AG08396 (cell line): Measurements from ENCODE around the gene DCAF16.
"Not testable (repeated sequence)": the region's sequence is repeated elsewhere in the genome, so short reads cannot be mapped to it uniquely, and the experiment has no call there.

Experiments used
- DNase-seq: peaks from one replicate; pipeline ENCODE4 v3.0.0; 2012; ENCODE audit warnings: low spot score, mixed read lengths

DCAF16 gene

DNA sequence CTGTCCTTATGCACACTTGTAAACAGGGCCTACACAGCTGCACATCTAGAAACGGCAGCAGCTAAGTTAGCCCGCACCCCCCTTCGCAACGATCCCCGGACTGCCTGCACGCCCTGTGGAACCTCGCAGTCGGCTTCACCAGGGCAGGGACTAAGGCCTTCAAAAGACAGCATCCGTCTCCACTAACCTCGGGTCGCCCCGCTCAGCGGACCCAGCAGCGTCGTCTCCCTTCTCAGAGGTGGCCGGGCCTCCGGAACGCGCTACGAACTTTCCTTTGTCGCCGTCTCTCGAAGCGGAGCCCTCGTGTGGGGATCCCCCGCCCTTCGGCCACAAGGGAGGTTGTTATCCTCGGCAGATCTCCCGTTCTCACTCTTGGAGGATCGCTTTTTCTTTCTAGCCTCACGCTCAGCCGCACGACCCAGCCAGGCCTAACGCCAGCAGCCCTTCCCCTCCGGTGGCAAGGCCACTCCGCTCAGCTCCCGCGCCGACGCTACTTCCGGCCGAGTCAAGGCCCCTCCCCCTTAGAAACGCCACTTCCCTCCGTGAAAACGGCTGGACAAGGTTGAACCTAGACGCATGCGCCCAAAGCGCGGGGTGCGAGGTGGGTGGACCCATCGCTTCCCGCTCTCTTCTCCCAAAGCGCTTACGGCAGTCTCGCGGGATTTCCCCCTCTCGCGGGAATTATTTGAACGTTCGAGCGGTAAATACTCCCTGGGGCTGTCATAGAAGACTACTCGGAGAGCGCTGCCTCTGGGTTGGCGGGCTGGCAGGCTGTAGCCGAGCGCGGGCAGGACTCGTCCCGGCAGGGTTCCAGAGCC lies at the start of gene DCAF16, which contains the start of gene NCAPG:
Gene DCAF16, minus strand, starts transcription at position 498 of the 818 bp plus-strand sequence. CDS start 6,616 bp downstream, outside the sequence.
Gene NCAPG, plus strand, starts transcription at position 720 of the 818 bp plus-strand sequence. CDS start 99 bp downstream, outside the sequence.
- peak; percentile 98 for DNase-seq

DNA sequence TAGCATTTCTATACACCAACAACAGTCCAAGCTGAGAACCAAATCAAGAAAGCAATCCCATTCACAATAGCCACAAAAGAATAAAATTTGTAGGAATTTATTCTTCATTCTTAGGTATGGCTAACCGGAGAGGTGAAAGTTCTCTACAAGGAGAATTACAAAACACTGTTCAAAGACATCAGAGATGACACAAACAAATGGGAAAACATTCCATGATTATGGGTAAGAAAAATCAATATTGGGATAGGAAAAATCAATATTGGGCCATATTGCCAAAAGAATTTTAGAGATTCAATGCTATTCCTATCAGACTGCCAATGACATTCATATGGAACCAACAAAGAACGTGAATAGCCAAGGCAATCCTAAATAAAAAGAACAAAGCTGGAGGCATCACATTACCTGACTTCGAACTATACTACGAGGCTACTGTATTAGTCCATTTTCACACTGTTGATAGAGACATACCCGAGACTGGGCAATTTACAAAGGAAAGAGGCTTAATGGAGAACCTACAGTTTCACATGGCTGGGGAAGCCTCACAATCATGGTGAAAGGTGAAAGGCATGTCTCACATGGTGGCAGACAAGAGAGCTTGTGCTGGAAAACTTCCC lies 49.3 kb upstream of the DCAF16 start:
- no peak for DNase-seq

DNA sequence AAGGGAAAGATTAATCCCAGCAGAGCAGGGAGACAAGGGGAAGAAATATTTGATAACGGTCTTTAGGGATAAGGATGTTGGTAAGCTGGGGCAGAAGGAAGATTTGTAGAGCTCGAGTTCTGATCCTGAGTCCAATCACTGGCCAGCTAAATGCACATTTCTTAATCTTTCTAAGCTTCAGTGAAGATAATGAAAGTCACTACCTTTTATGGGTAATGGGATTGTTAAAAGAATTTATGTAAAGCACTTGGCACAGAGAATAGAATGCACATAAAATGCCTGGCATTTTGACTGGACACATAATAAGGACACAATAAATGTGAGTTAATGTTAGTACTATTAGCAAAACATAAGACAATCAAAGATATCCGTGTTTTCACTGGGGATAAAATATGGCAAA lies 43.5 kb upstream of the DCAF16 start:
- no peak for DNase-seq

DNA sequence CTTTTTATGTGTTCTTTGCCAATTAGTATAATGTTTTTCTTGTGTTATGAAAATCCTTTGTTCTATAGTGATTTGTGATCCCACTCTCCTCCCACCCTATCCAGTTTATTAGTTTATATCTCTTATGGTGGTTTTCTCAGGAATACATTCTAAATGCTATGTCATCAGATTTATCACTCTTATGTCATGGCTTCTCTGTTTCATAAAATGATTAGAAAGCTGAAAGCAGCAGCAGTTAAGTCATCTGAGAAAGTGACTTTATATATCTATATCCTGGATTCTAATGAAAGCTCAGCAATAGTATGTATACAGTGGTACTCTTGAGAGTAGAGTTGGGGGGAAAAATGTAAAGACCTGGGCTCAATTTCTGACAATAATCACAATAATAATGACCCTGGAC lies 41.4 kb upstream of the DCAF16 start:
- no peak for DNase-seq

DNA sequence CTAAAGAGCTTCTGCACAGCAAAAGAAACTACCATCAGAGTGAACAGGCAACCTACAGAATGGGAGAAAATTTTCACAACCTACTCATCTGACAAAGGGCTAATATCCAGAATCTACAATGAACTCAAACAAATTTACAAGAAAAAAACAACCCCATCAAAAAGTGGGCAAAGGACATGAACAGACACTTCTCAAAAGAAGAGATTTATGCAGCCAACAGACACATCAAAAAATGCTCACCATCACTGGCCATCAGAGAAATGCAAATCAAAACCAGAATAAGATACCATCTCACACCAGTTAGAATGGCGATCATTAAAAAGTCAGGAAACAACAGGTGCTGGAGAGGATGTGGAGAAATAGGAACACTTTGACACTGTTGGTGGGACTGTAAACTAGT lies 39.7 kb upstream of the DCAF16 start:
- not testable (repeated sequence) for DNase-seq

DNA sequence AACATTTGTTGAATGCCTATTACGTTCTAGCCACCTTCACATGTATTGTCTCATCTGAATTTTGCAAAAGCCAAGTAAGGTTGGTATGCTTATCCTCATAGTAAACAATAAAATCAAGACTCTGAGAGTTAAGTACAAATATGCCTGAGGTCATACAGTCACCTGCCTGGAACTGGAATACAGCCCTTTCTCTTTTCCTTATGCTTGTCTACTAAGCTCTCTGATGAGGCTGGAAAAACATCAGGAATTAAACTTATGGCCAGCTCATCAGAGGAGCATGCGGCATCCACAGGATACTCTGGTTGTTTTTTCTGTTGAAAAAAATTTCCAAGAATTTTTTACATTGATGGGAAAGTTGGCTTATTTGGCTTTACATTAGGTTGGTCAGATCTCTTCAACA lies 35.7 kb upstream of the DCAF16 start:
- no peak for DNase-seq

DNA sequence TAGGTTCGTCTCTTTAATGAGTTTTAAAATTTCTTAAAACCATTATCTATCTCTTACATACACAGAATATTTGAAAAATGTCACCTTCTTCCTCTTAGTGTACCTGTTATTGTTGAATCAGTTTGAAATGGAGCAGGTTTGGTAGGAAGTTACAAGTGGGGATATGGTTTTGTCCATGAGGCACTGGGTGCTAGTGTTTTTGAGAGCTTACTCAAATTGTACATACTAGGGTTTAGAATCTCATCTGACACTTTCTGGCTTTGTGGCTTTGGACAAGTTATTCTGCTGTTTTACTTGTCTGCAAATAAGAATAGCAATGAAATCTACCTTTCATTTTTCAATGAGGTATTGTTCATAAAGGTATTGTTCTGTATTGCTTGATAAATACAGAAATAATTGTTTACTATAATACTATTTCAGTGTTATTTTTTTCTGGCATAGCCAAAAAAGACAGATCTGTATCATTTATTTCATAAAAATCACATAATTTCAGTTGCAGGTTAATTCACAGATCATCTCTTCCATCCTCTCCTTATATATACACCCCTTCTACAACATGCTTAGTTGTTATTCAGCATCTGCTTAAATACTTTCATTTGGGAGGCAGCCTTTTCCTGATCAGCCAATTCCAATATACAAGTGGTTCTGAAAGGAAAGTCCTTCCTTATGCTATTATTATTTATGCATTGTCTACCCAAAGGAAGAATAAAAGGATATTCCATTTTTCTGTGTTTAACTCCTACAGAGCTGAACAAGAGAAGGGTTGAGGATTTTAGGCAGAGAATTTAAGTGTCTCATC lies 13.5 kb upstream of the DCAF16 start:
- no peak for DNase-seq

DNA sequence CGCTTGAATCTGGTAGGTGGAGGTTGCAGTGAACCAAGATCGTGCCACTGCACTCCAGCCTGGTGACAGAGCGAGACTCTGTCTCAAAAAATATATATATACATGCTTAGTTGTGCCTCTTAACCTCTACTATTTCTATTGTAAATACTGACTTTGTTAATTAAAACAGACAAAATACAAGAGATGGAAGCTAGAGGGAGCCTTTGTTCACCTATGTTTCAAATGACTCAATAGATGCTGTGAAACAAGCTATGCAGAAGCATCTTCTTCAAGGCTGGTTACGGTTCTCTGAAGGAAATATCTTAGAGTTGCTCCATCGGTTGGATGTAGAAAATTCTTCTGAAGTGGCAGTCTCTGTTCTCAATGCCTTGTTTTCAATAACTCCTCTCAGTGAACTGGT lies 6.5 kb upstream of the DCAF16 start:
- DNase-seq = peak; percentile 33

DNA sequence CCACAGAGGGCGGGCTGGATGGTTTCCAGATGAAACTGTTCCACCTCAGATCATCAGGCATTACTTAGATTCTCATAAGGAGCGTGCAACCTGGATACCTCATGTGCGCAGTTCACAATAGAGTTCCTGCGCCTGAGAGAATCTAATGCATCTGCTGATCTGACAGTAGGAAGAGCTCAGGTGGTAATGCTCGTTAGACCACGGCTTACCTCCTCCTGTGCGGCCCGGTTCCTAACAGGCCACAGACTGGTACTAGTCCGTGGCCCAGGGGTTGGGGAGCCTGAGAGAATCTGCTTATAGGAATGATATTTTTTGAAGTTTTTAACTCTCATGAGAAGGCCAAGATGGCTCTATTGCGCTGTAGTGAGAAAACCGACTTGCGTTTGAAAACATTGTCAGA lies 5.6 kb upstream of the DCAF16 start:
- DNase-seq = no peak

DNA sequence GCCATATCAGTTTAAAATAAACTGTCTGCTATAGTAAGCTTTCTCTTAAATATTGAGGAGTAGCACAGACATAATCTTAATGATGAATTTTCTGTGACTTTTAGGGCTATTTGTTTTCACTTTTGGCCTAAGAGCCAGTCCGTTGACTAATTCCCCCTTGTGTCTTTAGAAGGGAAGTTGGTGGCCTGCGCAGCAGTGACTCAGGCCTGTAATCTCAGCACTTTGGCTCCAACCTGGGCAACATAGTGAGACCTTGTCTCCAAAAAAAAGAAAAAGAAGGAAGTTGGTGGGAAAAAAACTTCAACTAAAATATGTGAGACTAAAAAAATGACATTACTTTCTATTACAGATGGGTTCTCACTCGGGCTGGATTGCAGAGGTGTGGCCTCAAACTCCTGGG lies 3.6 kb upstream of the DCAF16 start:
- no peak for DNase-seq

DNA sequence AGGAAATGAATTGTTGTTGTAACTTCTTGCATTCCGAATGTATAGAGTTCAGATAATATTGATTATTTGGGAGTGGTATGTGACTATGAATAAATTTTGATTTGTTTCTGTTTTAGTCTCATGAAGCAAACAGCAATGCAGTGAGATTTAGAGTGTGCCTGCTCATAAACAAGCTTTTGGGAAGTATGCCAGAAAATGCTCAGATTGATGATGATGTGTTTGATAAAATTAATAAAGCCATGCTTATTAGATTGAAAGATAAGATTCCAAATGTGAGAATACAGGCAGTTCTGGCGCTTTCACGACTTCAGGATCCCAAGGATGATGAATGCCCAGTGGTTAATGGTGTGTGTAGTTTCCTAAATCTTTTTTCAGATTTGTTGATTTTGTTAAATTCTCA lies 2.2 kb upstream of the DCAF16 start:
- DNase-seq = no peak

DNA sequence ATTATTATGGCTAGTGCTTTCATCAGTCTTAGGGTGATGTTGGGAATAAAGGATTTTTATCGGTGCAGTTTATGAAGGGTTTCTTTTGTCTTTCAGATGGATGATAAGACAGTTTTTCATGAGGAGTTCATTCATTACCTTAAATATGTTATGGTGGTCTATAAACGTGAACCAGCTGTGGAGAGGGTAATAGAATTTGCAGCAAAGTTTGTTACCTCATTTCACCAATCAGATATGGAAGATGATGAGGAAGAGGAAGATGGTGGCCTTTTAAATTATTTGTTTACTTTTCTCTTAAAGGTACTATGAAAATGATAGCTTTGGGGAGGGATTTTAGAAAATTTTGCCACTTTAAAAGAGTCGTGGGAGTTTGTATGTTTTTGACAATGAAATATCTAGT lies 1.6 kb upstream of the DCAF16 start:
- DNase-seq = no peak

DNA sequence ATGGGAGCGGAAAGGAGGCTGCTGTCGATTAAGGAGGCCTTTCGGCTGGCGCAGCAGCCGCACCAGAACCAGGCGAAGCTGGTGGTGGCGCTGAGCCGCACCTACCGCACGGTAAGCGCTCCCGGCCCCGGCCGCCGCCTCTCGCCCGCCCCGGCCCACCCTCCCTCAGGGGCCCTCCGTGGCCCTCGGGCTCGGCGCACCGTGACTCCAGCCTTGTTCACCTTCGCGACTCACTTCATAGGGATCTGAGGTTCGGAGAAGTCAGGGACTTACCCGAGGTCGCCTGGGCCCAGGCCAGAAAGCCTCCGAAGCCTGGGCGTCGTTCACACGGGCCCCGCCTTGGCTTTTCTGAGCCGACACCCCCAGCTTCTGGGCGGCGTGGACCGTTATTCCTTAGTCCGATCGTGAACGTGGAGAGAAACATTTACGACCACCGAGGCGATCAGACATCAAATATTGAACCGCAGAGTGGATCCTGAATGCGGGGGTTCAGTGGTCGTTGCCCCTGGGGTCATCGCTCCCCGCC lies 584 bp upstream of the DCAF16 start:
- DNase-seq = peak; percentile 15

DNA sequence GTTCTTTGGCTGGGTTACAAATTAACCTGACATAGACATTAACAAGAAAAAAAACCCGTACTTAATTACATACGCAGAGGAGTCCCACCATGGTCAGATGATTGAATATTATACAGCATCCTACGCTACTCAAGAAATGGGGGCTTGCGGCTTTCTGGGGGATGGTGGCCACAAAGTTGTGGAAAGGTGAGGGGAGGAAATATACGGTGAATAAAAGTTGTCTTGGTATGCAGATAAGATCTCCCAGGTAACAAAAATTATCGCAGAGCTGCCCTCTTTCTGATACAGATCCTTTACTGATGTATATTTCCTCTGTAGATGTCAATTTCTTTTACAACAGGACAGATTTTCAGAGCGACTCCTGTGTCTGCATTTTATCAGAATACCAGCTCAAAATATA lies 890 bp downstream of the DCAF16 start:
- no peak for DNase-seq

DNA sequence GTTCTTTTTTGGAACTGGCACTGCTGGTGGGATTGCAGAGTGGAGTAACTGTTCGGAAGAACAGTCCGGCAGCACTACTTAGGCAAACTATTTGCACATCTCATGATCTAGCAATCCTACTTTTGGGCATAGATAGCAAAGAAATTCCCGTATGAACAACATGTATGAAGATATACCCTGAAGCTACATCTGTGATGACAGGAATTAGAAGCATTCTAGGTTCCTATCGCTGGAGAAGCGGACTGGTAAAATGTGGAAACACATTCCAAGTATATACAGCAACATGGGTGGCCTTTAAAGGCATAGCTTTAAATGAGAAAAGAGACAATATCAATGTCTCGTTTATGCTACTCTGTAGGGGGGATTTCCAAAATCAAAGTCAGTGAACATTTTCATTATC lies 3.1 kb downstream of the DCAF16 start:
- no peak for DNase-seq

DNA sequence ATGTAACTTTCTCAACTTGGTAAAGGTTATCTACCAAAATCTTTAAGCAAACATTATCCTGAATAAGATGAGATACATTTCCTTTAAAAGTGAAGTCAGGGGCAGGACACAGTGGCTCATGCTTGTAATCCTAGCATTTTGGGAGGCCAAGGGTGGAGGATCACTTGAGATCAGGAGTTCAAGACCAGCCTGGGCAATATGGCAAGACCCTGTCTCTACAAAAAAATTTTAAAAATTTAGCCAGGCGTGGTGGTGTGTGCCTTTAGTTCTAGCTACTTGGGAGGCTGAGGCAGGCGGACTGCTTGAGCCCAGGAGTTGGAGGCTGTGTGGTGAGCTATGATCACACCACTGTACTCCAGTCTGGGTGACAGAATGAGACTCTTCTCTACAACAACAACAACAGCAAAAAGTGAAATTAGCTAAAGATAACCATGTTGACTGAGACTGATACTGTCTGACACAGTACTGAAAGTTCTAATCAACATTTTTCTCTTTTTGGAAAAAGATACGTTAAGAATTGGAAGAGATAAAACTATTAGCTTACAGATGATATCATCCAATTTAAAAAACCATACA lies 4.9 kb downstream of the DCAF16 start:
- no peak for DNase-seq

DNA sequence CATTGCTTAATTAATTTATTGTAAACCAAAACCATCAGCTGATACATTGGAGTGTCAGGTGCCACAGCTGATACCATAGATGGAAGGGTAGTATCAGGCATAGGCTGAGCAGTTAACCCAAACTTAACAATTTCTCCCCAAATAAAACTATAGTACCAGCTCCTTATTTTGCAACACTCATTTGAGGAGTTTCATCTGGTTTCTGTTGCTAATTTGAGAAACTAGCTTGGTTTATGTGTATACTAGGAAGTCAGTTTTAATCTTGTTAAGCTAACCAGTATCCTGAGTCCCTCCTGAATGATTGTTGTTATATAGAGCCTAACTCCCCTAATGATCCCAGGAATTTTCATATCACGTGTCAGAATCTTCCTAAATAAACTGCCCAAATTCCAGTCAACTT lies 12.7 kb downstream of the DCAF16 start:
- no peak for DNase-seq

DNA sequence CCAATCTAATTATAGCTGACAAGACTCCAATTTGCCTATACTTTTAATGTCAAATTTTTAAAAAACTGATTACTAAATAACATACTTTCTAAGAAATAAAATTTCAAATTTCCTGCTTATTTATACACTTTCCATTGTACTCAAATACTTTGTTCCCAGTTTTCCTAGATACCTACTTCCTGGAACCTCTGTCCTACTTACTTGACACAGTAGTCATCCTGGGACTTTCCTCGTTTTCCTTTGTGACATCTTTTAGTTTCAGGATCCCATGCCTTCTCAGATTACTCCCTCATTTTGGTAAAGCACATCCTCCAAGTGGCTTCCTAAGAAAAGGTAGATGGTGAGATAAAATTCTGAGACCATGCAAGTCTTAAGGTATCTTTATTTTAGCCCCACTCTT lies 15.8 kb downstream of the DCAF16 start:
- no peak for DNase-seq

DNA sequence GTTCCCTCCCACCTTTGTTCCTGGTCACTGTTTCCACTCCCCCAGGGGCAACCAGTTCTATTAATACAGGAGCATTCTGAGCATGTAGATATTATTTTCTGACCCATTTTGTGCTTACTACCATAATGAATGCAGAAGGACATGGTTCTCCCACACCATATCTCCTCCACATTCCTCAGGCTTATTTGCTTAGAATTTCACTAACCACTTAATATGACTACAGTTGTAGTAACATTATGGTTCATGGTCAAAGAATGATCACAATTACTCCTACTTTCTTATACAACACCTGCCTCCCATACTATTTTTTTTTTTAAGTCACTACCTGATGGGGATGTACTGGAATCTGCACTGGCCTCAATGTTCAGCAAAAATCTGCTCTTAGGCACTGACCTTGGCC lies 21.6 kb downstream of the DCAF16 start:
- no peak for DNase-seq

DNA sequence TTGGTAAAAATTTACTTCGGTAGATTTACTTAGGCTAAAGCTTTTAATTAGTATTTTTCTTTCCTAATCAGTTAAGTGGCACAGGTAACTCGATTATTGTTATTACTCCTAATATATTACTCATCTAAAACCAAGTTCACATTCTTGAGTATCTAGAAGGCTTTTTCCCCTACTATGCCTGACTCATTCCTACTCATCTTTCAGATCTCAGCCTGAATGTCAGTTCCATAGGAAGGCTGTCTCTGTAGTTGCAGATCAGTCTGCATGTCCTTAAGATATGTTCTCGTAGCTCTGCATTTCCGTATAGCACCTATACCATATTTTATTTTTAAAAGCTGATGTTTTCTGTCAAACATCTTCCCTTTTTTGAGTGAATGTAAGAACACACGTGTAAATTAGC lies 23.2 kb downstream of the DCAF16 start:
- DNase-seq = no peak

DNA sequence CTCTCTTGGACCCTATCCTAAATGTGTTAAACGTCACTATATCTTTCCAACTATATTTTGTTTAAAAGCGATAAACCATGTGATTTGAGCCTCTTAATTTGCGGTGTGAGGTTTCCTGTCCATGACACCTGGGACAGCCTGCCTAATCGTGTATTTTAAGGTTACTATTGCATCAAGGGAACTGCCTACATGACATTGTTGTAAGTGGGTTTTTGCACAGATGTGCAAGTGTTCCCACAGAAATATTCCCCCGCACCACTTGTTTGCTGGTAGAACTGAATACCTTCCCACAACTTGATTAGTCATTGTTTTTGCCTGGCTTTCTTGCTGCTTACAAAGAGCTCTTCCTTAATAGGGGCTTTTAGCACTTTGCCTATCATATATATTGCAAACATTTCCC lies 24.0 kb downstream of the DCAF16 start:
- DNase-seq = no peak

DNA sequence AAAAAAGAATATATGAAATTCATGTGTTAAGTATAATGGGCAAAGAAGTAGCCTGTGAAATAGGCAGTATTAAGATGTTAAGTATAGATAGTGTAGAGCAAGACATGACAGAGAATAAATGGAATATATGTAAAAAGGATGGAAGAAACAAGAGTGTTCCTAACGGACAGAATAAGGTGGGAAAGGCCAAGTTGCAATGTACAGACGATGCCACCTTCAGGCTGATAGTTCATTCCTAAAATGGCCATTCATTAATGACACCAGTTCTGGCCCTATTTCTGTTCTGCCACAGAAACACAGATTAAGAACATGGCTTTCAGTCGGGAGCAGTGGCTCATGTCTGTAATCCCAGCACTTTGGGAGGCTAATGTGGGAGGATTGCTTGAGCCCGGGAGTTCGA lies 24.7 kb downstream of the DCAF16 start:
- DNase-seq = no peak
